ENCODE results near the gene ABHD2. TPM values are rescaled to one million over a fixed set of nuclear protein-coding genes. Genes with fewer than 3 reads are reported as not detected.
A peak's percentile ranks its signal among the peaks of the same experiment; 100 is the strongest.

Gene ABHD2
- total RNA-seq, 1 experiment from 2014 or later = 52.4 TPM

DNA sequence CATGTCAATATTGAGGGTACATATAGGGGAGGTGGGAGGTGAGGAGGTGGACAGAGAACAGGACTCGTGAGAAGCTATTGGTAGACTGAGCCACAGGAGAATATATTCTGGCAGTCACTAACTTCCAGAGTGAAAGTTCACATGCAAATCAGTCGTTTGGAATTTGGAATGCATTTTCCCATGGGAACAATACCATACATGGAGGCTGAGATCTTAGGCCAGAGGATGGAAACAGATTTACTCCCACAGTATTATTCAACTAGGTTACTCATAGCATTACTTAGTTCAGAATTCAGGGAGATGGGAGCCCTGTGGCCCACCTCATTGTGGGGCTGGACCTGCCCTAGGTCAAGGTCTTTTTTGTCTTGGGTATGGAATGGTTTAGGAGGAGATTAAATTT lies 36.4 kb upstream of the ABHD2 start:
- ChIA-PET CTCF (no interaction called here), POLR2A (ENCODE audit: low non-redundant PET) (no interaction called here)
- Histone ChIP-seq H3K27ac (ENCODE audit: low read depth, low read length, poor library complexity, severe bottlenecking) (no peak overlapping the region), H3K27me3 (replicated peaks; ENCODE audit: insufficient read depth, low read depth, low read length, poor library complexity) (no peaks in the 10 kb centered on the region), H3K4me3 (ENCODE audit: low read depth, low read length, poor library complexity, severe bottlenecking) (no peak overlapping the region), H3K9me3 (ENCODE audit: low read depth, low read length, poor library complexity, severe bottlenecking) (no peaks in the 10 kb centered on the region), H3K36me3 (ENCODE audit: insufficient read depth, low read length, poor library complexity, severe bottlenecking) (no peaks in the 10 kb centered on the region), H3K4me1 (ENCODE audit: insufficient read depth, low read length, poor library complexity, severe bottlenecking) (no peaks in the 10 kb centered on the region)
- BruUV-seq (replicated peaks) = no TSS peak
- intact Hi-C loops (cut with micrococcal nuclease; ENCODE audit: unreplicated experiment) = no loop called here
- DNase-seq (ENCODE audit: low spot score) = peak; percentile 42
- TF ChIP-seq, protein P1, sequence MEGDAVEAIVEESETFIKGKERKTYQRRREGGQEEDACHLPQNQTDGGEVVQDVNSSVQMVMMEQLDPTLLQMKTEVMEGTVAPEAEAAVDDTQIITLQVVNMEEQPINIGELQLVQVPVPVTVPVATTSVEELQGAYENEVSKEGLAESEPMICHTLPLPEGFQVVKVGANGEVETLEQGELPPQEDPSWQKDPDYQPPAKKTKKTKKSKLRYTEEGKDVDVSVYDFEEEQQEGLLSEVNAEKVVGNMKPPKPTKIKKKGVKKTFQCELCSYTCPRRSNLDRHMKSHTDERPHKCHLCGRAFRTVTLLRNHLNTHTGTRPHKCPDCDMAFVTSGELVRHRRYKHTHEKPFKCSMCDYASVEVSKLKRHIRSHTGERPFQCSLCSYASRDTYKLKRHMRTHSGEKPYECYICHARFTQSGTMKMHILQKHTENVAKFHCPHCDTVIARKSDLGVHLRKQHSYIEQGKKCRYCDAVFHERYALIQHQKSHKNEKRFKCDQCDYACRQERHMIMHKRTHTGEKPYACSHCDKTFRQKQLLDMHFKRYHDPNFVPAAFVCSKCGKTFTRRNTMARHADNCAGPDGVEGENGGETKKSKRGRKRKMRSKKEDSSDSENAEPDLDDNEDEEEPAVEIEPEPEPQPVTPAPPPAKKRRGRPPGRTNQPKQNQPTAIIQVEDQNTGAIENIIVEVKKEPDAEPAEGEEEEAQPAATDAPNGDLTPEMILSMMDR (conservative IDR thresholded peaks at IDR 0.05; ENCODE audit: low read depth, low read length) = no peak
- no peak for TF ChIP-seq EZH2 (IDR thresholded peaks at IDR 0.05; ENCODE audit: borderline replicate concordance, low read depth, low read length, poor library complexity, severe bottlenecking)

DNA sequence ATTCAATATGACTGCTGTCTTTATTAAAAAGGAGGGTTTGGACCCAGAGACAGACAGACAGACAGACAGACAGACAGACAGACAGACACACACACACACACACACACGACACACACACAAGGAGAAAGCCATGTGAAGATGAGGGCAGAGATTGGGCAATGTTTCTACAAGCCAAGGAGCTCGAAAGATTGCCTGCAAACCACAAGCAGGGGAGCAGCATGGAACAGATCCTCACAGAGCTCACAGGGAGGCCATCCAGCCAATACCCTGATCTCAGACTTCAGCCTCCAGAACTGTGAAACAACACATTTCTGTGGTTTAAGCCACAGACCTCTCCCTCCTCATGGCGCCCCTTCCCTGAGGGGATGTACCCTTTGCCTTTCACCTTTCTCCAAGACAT lies 35.8 kb upstream of the ABHD2 start:
- no peak overlapping the region for H3K27ac ChIP-seq (ENCODE audit: low read depth, low read length, poor library complexity, severe bottlenecking)
- intact Hi-C loops (cut with micrococcal nuclease; ENCODE audit: unreplicated experiment) = no loop called here
- H3K36me3 ChIP-seq (ENCODE audit: insufficient read depth, low read length, poor library complexity, severe bottlenecking) = no peaks in the 10 kb centered on the region
- no TSS peak for BruUV-seq (replicated peaks)
- no peaks in the 10 kb centered on the region for H3K27me3 ChIP-seq (replicated peaks; ENCODE audit: insufficient read depth, low read depth, low read length, poor library complexity)
- ChIA-PET CTCF (interaction anchor here (0.6 kb wide), 1 partner anchor 125 kb away, joined by 4 read pairs; no protein-coding TSS in a partner anchor), POLR2A (ENCODE audit: low non-redundant PET) (no interaction called here)
- no peaks in the 10 kb centered on the region for H3K4me1 ChIP-seq (ENCODE audit: insufficient read depth, low read length, poor library complexity, severe bottlenecking)
- no peak overlapping the region for H3K4me3 ChIP-seq (ENCODE audit: low read depth, low read length, poor library complexity, severe bottlenecking)
- TF ChIP-seq, protein P1 (conservative IDR thresholded peaks at IDR 0.05; ENCODE audit: low read depth, low read length) = no peak
- no peak for TF ChIP-seq EZH2 (IDR thresholded peaks at IDR 0.05; ENCODE audit: borderline replicate concordance, low read depth, low read length, poor library complexity, severe bottlenecking)
- DNase-seq (ENCODE audit: low spot score) = no peak
- H3K9me3 ChIP-seq (ENCODE audit: low read depth, low read length, poor library complexity, severe bottlenecking) = no peaks in the 10 kb centered on the region

DNA sequence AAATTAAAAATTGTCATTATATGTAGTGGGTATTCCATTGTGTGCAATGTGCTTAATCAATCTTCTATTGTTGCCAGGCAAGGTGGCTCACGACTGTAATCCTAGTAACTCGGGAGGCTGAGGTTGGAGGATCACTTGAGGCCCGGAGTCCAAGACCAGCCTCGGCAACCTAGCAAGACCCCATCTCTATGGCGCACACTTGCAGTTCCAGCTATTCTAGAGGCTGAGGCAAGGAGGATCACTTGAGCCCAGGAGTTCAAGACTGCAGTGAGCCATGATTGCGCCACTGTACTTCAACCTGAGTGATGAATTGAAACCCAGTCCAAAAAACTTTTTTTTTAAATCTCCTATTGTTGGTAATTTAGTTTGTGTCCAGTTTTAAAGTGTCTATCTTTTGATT lies 33.4 kb upstream of the ABHD2 start:
- intact Hi-C loops (cut with micrococcal nuclease; ENCODE audit: unreplicated experiment) = no loop called here

More for the DNA sequence above, 33.4 kb upstream of the ABHD2 start:
- H3K27me3 ChIP-seq (replicated peaks; ENCODE audit: insufficient read depth, low read depth, low read length, poor library complexity) = no peaks in the 10 kb centered on the region
- H3K9me3 ChIP-seq (ENCODE audit: low read depth, low read length, poor library complexity, severe bottlenecking) = no peaks in the 10 kb centered on the region
- no peaks in the 10 kb centered on the region for H3K36me3 ChIP-seq (ENCODE audit: insufficient read depth, low read length, poor library complexity, severe bottlenecking)
- H3K27ac ChIP-seq (ENCODE audit: low read depth, low read length, poor library complexity, severe bottlenecking) = no peak overlapping the region
- DNase-seq (ENCODE audit: low spot score) = no peak
- ChIA-PET CTCF (interaction anchor here (0.7 kb wide), 1 partner anchor 36 kb away, joined by 3 read pairs; no protein-coding TSS in a partner anchor), POLR2A (ENCODE audit: low non-redundant PET) (no interaction called here)
- no peaks in the 10 kb centered on the region for H3K4me1 ChIP-seq (ENCODE audit: insufficient read depth, low read length, poor library complexity, severe bottlenecking)
- TF ChIP-seq, protein P1 (conservative IDR thresholded peaks at IDR 0.05; ENCODE audit: low read depth, low read length) = no peak
- no peak for TF ChIP-seq EZH2 (IDR thresholded peaks at IDR 0.05; ENCODE audit: borderline replicate concordance, low read depth, low read length, poor library complexity, severe bottlenecking)
- no TSS peak for BruUV-seq (replicated peaks)
- H3K4me3 ChIP-seq (ENCODE audit: low read depth, low read length, poor library complexity, severe bottlenecking) = no peak overlapping the region
